GM18907 (cell line): ENCODE results near the gene ERH.
A peak's percentile ranks its signal among the peaks of the same experiment; 100 is the strongest.

Source experiments
- ATAC-seq: cut with Tn5 transposase; IDR thresholded peaks from one replicate; pipeline ENCODE4 v1.9.1; 2021; ENCODE audit warnings: mild to moderate bottlenecking, moderate library complexity; ENCODE audit not compliant: unreplicated experiment

ERH gene

DNA sequence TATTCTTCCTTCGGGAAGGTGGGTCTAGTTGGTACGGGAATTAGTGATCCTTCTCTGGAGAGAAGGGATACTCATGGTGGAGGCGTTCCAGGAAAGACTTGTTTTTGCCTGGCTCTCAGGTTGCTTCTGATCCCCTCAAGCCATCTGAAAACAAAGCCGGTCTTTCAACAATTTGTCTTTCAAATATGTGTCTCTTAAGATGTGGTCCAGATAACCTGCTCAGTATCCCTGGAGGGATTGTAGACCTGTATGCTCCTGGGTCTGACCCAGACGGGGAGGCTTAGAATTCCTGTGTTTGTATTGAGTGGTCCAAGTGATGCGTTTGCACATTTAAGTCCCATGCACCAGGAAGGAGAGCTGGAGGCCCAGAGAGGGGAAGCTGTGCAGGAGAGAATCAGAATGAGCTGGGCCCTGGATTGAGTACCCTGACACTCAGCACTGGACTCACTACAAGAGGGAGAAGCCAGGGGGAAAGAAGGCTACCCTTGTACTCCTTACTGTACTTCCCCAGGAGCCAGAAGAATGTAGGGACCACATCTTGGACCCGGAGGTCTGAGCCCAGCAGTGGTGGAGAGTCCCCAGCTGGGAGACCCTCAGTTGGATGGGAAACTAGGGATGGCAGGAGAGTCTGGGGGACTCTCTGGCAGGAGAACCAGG is 40.4 kb downstream of the ERH start:
- no peak for ATAC-seq

- ATAC-seq = no peak
Observed at GRCh38 chr14:69356903-69357543, 41.1 kb downstream of the ERH start.

DNA sequence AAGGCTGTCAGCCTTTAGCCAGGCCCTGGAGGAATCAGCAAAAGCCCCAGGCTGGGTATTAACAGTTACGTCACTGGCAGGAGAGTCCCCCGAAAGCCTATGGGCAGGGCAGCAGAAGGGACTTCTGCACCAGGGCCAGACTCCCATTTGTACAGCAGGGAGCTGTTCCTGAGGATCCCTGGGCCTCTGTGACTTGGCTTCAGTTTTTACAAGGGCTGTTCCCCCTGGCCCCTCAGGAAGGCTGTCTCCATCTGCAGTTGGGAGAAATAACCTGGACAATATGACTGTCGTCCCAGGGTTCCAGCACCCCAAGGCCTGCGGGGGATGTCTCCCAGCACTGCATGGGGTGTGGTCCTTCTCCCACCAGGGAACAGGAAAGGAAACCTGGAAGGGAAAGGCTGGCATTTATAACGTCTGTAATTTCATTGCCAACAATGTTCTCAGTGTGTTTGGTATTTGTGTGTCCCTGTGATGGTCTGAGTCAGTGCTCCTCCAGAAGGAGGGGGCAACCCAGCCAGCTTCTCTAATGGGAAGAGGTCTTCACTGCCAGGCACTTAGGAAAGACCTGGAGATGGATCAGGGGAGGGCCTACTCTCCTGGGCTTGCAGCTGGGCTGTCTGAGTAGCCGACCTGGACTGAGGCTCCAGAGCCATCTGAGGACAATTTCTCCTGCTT is 42.4 kb downstream of the ERH start:
- ATAC-seq = no peak

DNA sequence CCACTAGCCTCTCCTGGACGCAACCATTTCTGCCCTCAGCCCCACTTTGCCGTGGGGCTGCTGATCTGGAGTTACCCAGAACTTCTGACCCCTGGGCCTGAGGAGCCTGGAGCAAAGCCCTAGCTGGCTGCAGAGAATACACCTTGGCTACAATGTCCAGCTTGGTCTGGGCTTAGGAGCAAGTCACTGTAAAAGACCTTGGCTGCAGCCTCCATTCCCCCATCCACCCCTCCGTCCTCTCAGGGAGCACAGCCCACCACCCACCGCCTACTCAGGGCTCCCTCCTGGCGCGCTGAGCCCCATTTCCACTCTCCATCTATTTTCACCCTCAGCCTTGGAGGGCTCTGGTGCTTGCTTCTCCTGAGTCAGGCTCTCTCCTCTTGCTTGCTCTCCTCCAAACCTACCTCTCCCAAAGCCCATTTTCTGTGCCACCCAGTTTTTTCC is 42.9 kb downstream of the ERH start:
- no peak for ATAC-seq

DNA sequence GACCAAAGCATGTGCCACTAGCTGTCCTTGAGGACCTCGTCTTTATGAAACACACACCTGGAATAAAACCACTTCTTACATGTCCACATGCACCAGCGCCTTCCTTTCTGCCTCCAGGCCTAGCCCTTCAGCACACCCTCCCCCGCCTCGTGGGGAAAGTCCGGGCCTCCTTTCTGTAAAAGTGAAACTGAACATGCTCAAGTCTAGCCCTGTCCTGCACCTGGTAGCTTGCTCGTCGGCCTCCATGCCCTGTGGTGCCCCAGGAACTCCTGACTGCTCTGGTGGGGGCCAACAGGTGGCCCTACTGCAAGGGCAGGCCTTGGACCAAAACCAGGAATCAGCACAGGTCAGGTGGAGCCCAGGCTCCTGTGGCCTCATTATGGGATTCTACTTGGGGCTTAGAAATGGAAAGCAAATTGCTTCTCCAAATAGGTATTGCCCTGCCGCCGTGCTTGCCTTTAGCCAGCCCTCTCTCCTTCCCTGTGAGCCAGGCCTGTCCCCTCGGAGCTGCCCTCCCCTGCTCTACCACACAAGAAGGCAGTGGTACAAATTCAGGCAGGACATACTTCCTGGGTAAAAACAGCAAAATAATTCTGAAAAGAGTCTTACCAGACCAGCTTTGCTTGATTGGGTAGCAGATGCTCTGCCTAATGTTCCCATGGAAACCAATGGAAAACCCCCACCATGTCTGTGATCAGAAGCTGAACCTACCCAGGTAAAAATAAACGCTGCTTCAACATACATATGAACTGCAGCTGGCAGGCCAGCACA is 43.5 kb downstream of the ERH start:
- peak; percentile 86 for ATAC-seq

DNA sequence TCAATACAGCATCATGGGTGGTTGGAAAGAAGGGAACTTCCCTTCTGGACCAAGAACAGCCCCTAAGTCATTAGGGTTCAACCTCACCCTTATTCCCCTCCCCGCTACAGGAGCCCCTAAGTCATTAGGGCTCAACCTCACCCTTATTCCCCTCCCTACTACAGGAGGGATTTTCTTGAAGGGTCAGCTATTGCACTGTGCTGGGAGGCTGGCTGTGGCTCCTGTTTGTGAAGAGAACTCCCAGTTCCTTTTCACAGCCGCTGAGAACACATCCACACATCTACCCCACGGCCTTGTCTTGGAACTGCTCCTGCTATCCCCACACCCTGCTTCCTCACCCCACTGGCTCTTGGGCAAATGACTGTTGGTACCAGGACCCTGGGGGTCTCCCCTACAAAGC is 44.9 kb downstream of the ERH start:
- ATAC-seq = no peak

DNA sequence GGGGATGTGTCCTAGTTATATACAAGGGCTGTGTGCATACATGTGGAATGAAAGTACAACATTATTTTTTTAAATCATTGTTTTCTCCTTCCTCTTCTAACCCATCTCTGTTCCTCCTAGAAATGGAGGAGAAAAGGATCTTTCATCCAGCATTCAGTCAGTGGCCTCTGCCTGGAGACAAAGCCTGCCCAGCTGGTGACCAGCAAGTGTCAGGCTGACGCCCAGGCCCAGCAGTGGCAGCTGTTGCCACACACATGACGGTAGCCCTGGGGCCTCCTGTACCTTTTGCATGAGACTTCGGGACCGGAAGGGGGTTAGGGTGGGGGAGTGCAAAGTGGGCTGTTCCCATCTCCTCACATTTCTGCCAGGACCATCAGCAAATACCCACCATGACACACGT is 46.2 kb downstream of the ERH start:
- no peak for ATAC-seq

DNA sequence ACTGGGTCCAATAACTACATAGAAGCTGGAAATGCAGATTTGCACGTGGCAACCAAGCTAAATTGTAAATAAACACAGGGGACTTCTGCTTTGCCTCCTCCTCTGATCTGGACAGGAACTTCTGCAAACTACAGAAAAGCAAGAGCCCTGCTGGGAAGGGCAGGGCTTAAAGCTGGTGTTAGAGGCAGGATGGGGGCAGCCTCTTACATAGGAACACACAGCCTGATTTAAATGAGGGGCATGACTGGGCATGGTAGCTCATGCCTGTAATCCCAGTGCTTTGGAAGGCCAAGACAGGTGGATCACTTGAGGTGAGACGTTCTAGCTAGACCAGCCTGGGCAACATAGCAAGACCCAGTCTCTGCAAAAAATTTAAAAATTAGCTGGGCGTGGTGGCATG is 46.7 kb downstream of the ERH start:
- no peak for ATAC-seq

GRCh38 chr14:69350892-69351291 is 47.2 kb downstream of the ERH start:
- no peak for ATAC-seq

GRCh38 chr14:69349091-69349777 is 48.9 kb downstream of the ERH start:
- no peak for ATAC-seq

GRCh38 chr14:69346710-69347109 is 51.4 kb downstream of the ERH start:
- no peak for ATAC-seq

DNA sequence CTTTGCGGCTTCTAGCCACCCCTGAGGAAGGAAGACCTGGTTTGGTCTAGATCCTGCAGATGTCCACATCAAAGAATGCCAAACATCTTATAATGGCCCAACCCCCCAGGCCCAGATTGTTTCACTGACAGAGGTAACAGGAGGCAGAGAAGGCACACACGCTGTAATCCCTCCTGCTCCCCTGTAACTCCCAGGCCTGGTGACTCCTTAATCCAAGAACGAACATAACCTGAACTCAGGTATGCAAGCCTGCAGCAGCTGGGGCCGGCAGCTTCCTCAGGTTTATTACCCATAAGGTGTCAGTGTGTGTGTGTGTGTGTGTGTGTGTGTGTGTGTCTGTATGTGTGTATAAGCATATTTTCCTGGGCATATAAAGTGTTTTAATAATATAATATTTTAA is 52.7 kb downstream of the ERH start:
- no peak for ATAC-seq

- no peak for ATAC-seq
Observed at GRCh38 chr14:69344171-69344570, 53.9 kb downstream of the ERH start.

GRCh38 chr14:69342928-69343525 is 55.1 kb downstream of the ERH start:
- no peak for ATAC-seq

GRCh38 chr14:69339426-69339825 is 58.7 kb downstream of the ERH start:
- no peak for ATAC-seq

DNA sequence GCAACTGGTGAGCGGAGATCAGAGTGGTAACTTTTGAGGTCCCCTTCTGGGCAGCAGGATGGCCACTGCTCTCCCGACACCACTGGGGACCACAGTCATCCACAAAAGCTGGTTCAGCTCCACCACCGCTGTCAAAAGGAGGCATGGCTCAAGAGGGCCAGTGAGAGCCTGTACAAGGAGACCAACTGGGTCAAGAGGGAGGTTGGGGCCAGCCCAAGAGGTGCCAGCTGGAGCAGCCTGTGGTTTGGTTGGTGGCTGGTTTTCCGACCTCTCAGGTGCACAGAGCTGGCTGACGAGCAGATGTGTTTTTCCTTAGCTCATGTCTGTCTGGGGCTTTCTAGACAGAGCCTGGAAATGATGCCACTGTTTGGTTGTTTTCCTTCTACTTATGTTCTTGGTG is 60.1 kb downstream of the ERH start:
- ATAC-seq = no peak

DNA sequence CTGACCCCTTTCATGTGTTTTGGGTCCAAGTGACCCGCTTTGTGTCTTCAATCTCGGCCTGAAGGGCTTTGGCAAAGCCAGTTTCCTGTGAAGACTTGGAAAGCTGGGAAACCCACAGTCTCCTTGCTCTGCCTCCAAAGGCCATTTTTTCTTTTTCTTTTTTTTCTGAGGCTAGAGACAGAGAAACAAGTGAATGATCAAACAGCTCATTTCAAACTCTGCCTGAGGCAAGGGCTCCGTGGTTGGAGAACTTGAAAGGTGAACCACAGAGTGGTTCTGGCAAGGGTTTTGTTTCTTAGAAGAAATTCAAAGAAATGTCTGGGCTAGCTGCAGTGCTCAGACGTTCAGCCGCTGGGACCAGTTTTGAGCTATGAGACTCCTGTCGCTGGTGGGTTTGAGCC is 62.7 kb downstream of the ERH start:
- no peak for ATAC-seq

DNA sequence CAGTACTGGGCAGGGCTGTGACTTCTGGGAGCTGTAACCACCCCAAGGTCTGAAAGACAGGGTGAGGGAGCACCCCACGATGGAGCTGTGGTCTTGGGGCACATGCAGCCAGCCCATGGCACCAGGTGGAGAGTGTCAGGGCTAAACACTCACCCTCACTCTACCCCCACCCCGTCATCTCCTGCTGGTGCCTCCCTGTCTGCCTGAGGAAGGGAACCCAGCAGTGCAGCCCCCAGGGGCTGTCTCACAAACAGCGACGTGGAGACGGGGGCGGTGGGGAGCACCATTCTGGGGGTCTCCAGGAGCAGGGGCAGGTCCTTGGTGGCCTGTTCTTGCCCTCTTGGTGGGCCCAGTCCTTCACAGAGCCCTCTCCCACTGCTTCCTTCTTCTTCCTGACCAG is 63.5 kb downstream of the ERH start:
- no peak for ATAC-seq

GRCh38 chr14:69333791-69334337 is 64.2 kb downstream of the ERH start:
- no peak for ATAC-seq

DNA sequence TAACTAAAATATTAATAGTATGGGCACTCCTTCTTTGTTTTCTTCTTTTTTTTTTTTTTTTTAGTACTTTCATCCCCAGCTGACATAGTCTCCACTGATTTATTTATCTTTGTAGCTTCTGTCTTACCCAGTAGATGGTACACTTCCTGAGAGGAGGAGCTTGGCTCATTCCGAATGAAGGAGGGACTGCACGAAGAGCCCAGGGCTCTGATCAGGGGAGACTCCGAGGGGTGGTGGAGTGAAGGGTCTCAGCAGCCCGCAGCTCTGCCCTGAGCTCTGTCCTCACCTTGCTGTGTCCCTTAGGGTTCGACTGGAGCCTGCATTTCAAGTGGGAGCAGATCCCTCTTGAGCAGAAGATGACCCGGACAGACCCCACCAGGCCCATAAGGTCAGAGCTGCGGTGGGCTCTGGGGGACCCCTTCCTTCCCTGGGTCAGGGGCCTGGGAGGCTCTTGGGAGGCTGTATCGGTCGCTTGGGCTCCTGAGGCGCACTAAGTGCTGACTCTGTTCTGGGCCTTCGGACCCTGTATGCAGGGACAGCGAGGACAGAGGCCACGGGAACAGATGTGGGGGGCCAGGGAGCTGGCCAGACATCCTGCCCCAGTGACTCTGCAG is 65.2 kb downstream of the ERH start:
- no peak for ATAC-seq
